HG03565 (cell line): ENCODE measurements around the gene SSBP3.
"Not testable (repeated sequence)": the region's sequence is repeated elsewhere in the genome, so short reads cannot be mapped to it uniquely, and the experiment has no call there.

Experiments used
- ATAC-seq: cut with Tn5 transposase; IDR thresholded peaks from one replicate; pipeline ENCODE4 v1.9.1; 2021; ENCODE audit warnings: mild to moderate bottlenecking, moderate library complexity; ENCODE audit not compliant: unreplicated experiment

Gene SSBP3

DNA sequence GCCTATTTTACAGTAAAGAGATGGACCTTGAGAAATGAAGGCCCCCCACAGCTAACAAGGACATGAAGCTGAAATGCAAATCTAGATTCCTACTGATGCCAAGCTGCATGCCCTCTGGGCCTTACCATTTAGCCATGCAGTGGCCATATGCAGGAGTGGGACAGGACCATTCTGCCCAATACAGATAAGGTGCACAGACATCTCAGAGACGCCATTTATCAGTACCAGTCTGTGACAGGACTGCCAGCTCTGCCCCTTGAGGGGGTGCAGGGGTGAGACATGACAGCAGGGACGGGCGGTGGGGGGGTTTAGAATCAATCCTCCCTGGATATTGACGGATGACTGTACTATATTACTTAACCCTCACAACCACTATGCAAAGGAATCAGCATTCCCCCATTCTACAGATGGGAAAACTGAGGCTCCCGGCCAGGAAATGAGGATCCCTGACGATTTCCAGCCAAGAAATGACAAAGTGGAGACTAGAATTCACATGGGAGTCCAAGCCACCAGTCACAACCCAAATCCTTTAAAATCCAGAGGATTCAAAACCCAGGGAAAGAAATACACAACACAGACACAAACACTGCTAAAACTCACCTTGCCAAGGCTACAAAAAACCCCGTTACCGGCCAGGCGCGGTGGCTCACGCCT, 10.8 kb downstream of the SSBP3 start:
- no peak for ATAC-seq

DNA sequence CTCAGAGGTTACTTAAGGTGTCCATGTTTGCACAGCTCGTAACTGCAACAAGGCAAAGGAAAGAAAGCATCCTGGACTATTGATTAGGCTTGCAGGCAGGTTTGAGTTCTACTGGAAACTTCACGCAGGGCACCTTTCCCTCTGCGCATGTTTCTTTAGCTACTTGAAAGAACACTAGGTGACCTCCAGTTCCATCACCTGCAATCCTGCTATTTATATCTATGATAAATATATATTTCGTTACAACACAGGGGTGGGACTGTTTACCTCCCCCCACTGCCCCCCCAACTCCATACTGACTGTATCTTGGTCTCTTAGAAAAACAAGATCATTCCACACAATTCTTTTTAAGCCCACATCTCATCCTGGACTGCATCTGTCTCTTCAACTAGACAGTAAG, 12.1 kb downstream of the SSBP3 start:
- ATAC-seq: no peak

GRCh38 chr1:54392401-54392800, 13.8 kb downstream of the SSBP3 start:
- no peak for ATAC-seq

DNA sequence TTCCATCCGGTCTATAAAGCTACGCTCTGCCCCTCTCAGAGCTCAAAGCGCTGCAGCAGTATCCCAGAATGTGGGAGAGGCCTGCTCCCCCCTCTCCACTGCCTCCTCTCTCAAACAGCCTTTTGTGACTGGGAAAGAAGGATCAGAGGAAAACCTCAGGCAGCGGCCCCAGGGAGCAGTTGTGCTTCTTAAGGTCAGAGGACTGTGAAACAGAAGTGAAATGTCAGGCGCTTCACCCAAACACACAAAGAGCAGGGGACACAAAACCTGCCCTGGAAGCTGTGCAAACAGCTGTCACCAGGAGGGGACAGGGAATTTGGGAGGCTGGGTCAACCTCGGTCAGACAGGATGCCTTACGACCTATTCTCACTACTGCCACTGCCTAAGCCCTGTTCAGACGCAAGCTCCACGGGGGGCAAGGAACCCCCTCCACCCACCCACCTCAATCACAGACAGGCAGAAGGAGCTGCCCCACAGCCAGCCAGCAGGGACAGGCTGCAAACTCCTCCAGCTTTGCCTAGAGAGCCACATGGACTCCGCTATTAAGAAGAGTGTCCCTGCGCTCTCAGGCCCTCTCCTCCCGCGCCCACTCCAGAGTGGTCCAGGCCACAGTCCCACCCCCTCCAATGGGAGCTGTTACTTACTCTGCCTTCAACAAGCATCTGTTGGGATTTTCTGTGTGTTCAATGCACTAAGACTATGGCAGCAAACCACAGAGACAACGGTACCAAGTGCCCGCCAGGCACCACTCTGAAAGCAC, 14.6 kb downstream of the SSBP3 start:
- no peak for ATAC-seq

DNA sequence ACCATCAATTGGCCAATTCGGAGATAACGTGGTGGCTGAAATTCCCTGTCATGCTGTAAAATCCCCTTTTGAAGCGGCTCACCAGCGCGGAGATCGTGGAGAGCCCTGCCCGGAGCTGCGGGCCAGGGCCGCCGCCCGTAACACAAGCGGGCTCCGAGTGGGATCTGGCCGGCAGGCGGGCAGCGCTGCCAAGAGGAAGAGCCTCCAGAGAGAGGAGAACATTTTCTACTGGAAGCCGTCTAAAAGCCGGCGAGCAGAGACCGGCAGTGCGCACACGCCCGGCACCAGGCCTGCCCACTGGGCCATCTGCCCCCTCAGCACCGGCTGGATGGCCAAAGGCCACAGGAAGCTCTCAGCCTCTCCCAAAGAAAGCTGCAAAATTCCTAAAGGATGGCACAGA, 15.5 kb downstream of the SSBP3 start:
- ATAC-seq: no peak

- ATAC-seq: not testable (repeated sequence)
These were observed 16.6 kb downstream of the SSBP3 start for GRCh38 chr1:54389608-54390007.

GRCh38 chr1:54387419-54387818, 18.8 kb downstream of the SSBP3 start:
- no peak for ATAC-seq

GRCh38 chr1:54385727-54386022, 20.5 kb downstream of the SSBP3 start:
- no peak for ATAC-seq

DNA sequence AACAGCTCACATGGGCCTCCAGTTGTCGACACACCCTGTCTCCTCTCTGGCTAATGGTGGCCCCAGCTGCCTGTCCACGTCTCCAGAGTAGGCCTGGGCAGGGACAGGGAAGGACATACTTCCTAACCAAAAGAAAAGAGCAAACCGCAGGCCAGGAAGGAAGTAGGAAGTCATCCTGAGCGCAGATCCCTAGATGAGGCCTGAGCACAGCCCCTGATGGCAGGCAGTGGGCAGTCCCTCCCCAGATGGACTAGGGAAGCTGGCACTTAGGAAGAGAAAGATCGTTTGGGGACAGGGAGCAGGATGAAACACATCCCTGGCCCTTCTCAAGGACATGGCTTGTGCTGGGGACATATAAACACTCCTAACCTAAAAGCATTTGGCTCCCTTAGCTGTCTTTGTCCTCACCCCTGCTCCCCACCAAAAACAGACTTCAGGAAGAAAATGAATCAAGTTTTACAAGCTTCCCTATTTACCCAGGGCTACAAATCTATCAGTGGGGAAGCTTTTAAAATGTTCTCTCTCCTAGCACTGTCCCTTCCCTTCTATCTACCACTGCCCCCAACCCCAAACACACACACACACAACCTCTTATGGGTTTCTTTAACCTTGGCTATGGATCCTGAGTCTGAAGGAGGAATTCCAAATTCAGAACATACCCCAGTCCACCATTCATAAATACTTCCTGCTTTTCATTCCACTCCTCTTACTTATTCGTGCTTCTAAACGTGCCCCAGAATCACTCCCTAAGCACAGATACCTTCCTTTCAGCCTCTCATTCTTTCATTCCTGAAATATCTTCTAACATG, 21.1 kb downstream of the SSBP3 start:
- ATAC-seq: no peak

DNA sequence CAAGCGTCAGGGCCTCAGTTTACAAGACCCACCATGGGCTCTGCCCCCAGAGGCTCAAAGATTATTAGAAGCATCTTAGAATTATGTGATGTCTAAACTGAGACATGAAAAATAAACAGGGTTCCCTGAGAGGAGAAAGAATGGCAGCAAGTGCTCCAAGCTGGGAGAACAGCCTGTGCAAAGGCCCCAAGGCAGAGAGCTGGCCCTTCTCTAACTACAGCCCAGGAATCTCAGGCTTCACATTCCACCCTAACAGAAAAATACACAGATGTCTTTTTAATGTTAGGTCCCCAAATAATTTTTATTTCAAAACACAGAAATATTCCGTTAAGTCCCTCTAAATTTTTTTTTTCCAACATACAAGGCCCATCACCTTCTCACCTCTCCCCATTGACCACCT, 21.7 kb downstream of the SSBP3 start:
- no peak for ATAC-seq

GRCh38 chr1:54381524-54381923, 24.7 kb downstream of the SSBP3 start:
- no peak for ATAC-seq

- no peak for ATAC-seq
These were observed 25.8 kb downstream of the SSBP3 start for GRCh38 chr1:54380290-54380882.

- ATAC-seq: no peak
These were observed 26.5 kb downstream of the SSBP3 start for GRCh38 chr1:54379555-54380289.

- ATAC-seq: no peak
These were observed 27.2 kb downstream of the SSBP3 start for GRCh38 chr1:54378874-54379554.

DNA sequence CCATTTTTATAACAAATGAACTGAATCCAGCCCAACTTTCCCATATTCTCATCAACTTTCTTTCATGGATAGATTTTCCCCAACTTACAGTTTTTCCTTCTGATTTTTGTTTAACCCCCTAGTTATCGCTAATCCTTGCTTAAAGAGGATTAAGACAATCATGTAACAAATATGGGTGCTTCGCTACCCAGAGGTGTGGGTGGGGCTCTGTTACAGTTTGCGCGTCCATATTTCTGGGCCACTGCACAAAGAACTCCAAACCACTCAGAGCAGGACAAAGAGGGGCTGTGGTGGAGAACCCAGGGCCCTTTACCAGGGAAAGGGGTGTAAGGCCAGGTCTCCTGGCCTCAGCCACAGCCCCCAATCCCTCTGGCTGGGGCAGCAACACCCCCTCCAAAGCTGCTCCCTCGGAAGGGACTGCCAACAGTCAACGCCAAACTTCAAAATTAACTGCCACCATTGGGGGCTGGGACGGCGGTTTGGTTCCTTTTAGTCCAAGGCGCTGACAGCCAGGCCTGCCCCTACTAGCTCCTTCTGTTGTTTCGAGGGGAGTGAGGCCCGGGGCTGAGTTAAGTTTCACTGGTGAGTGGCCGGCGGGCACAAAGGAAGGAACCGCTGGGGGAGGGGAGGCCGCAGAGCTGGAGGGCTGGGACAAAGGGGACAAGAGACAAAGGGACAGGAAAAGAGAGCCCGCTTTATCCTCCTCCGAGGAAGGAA, 27.9 kb downstream of the SSBP3 start:
- ATAC-seq: no peak

DNA sequence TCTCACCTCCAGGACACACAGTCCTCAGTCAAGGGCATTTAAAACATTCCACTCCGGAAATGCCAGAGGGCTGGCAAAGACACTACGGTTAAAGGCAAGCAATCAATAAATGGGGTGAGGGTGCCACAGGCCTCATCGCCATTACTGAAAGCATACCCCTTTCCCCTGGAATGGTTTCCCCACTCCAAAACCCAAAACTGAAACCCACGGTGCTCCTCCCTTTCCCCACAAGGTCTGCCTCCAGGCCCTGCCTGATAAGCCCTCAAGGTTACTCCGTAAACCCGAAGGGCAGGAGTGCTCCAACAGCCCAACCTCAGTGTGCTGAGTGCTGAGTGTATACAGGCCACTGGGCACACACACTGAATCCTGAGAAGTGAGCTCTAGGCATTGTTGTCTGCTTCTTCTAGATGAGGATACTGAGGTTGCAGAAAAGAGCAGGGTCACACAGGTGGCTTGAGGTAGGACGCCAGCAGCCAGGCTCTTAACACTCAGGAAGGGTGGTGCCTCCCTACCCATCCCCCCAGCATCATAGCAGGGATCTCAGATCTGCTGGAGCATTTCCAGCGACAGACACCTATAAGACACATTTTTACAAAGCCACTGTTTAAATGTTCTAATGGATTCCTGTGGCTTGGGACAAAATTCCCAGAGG, 29.0 kb downstream of the SSBP3 start:
- no peak for ATAC-seq

DNA sequence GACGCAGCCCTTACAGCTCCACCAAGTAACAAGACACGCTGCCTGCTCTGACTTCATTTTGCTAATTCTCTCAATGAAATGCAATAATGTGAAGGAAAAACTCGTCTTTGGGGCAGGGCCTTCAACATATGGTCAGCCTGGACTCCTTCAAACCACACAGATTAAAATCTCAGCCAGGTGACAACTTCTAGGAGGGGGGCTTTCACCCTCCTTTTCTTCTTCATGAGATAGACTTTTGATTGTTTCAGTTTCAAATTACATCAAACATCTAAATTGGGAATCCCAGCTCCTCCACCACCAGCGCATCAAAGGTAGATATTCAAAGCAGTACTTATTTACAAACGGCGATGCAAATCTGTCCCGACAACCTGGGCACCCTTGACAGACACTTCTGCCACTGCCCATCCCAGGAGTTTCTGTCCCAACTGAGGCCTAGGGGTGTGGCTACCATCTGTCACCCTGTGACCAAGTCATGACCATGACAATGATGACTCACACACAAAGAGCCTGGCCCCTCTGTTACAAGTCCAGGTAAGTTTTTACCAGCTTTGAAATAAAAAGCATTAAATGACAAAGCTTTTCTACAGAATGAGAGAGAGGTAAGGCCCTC, 29.7 kb downstream of the SSBP3 start:
- peak; percentile 45 for ATAC-seq

GRCh38 chr1:54375712-54376429, 30.3 kb downstream of the SSBP3 start:
- ATAC-seq: peak; percentile 4
